ENCODE results near the gene RNASE3.
"Not testable (repeated sequence)": the region's sequence is repeated elsewhere in the genome, so short reads cannot be mapped to it uniquely, and the experiment has no call there.

Gene RNASE3

DNA sequence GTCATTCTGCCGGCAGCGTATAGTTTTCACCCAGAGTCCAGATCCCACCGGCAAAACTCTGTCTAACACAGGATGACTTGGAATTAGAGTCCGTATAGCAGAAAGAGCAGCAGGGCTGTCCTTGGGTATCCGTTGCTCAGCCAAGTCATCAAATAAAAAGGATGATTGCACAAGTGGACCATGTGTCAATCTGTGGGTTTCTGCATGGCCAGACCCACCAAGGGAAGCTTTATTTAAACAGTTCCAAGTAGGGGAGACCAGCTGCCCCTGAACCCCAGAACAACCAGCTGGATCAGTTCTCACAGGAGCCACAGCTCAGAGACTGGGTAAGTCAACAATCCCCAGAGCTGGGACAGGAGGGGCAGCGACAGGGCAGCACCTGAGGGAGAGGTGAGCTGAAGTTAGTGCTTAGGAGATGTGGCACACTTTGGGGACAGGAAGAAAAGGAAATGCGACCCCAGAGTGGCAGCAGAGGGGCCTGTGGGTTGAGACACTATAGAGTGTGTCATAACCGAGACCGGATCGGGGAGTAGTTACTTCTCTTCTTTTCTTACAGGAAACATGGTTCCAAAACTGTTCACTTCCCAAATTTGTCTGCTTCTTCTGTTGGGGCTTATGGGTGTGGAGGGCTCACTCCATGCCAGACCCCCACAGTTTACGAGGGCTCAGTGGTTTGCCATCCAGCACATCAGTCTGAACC, at the start of gene RNASE3:
TSS of gene RNASE3 (plus strand) at position 260 of the 700 bp plus-strand sequence. CDS start at position 562, 302 bp downstream.
- not testable (repeated sequence) for DNase-seq

DNA sequence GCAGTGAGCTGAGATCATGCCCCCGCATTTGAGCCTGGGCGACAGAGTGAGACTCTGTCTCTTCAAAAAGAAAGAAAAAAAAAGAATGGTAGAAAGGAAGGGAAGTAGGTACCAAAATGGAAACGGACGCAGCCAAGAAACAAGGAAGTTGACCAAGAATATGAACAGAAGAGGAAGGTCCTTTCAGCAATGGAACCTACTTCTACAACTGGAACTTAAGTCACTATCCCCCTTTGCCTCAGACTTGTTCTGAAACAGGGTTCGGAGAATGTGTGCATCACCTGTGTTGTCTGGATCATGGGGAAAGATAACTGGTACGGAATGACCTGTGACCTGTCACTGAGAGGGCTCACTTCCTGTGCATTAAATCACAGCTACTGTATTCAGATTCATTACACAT, 44.6 kb upstream of the RNASE3 start:
- no peak for DNase-seq

DNA sequence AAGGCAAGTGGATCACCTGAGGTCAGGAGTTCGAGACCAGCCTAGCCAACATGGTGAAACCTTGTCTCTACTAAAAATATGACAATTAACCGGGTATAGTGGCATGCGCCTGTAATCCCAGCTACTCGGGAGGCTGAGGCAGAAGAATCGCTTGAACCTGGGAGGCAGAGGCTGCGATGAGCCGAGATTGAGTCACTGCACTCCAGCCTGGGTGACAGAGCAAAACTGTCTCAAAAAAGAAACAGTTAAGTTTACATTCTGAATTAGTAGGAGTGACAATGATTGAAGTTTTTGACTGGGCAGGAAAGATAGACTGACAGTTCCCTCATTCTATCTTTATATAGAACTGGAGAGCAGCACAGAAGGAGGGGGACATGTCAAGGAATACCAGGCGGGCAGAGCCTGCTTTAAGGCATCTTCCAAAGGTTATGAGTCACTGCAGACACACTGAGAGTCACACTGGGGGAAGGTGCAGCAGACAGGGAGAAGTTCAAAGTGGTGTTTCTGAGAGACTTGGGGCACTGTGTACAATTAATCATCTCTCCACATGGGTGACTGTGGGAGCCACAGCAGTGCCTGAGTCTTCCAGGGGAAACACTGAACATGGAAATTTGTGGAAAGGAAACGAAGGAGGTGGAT, 42.8 kb upstream of the RNASE3 start:
- no peak for DNase-seq

DNA sequence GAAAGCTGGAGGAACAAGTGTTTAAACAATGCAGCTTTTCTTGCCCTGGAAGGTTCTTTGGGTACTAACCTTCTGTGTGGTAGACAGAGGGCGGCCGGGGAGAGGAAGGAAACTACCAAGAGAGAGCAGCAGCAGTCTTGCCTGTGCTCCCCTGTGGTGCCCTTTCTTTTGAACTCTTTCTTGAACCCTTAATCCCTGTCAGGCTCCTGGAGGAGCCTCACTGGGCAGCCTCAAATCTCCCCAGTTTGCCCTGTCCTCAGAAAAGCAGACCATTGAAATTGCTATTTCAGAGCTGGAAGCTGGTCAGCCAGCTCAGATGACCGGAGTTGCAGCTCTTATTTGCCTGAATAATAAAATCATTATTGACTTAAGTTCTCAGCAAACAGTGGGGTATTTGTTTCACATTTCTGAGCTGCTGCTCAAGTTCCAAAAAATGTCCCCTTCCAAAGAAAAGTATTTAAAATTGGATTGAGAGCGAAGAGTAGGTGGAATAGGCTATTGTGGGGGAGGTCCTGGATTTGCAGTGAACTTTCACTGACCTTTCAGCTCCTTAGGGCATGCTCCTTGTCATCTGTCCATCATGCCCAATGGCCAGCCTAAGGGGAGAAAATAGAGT, 42.1 kb upstream of the RNASE3 start:
- DNase-seq = no peak

DNA sequence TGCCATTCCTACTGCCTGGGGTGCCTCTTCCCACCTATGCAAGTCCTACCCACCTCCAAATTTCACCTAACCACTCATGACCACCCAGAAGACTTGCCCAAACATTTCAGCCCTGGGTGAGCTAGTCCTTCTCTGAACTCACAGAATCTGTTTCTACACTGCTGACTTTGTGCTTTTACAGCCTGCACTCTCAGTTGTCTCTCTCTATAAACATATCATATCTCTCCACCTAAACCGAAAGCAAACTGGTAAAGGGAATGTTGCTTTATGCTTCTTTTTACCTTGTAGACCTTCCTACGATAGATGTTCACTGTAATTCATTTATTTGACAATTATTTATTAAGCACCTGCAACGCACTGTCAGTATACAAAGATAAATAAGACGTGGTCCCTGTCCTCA, 38.1 kb upstream of the RNASE3 start:
- no peak for DNase-seq

DNA sequence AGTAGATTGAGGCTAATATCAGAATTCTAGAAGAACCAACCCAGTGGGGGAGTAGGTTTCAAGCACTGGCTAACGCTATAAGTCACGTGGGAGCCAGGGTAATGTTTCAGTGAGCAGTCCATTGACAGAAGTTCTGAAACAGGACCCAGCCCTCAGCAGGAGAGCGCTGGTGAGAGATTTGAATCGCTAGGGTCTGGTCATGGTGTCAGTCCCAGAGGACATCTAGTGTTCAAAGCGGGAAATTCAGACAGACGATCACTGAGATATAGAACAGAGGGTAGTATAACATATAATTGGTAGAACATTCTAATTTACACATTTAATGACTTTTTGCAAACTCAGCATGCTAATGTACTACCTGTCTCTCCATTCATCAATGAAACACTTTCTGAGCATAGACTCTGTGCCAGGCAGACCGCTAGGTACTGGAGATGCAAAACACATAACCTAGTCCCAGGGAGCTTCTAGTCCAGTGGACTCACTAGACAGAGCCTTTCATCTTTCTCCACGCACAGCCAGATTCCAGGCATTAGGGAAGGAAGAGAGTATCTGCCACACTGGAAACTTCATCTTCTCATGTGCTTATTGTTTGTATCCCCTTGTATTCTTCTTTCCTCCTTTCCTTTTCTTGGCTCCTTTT, 35.4 kb upstream of the RNASE3 start:
- DNase-seq = peak; percentile 41 to 70

DNA sequence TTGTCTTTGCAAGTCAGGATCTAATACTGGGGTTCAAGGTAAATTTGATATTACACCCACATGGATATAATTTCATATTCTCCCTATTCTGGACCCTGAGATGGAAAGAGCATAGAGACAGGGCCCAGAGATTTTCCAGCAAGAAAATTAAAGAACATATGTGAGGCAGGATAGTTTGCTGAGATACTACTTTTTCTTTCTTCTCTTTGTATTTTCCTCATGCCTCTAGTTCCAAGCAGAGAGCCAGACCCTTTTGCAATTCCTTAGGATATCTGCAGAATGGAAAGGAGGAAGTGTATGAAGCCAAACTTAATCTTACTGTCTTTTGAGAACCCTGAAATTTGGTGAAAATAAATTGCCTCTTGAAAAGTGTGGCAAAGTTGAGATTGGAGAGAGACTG, 34.0 kb upstream of the RNASE3 start:
- no peak for DNase-seq

DNA sequence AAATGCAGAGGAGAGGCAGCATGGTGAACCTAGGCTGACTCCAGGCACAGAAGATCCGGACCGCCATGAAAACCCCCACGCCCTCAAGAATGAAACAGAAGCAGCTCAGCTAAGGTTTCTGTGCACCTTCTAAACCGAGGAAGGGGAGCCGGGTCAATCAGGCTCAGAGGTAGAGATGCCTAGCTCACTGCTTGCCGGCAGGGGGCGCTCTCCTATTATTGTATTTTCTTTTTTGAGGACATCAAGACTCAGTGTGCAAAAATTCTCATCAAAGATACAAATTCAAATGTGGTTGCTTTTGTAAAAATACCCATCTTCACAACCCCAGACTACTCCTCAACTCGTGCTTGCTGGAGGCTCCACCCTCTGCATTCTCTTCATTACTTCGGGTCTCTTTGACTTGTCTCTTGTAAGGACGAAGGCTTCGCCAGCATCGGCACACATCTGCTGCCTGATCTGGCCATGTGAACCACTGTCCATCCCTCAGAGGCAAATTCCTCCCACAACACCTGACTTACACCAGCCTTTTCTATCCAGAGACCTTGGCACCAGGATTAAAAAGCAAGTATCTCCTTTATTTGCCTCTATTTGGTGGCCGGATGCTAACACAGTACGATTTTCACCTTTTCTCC, 33.4 kb upstream of the RNASE3 start:
- peak; percentile 53 to 75 for DNase-seq

DNA sequence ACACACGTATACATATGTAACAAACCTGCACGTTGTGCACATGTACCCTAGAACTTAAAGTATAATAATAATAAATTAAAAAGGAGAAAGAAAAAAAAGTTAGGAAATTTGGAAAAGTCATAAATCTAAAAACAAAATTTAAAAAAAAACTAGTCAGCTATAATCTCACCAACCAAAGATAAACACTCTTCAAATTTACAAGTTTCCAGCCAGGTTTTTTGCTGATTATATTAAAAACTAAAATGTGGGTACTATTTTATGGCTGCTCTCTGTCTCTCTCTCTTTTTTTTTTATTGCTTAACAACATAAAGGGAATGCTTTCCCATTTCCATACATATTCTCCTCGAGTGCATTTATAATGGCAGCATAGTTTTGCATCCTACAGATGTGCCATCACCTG, 25.0 kb upstream of the RNASE3 start:
- DNase-seq = no peak

DNA sequence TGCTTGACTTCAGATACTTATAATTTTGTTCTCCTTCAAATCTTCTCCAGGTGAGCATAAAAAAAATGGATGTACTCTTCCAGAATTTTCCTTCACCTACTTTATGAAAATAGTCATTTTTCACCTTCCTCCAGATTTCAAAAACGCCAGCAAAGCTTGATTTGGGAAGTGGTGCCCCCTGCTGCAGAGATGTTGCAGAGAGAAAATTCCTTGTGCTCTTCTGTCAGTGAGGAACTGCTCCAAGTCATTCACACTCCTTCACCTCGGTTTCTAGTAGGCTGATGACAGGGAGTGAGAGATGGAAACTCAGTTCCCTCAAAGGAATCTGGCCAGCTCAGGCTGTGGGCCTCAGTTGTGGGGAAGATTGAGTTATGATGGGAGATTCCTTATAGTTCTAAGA, 24.2 kb upstream of the RNASE3 start:
- DNase-seq = no peak

DNA sequence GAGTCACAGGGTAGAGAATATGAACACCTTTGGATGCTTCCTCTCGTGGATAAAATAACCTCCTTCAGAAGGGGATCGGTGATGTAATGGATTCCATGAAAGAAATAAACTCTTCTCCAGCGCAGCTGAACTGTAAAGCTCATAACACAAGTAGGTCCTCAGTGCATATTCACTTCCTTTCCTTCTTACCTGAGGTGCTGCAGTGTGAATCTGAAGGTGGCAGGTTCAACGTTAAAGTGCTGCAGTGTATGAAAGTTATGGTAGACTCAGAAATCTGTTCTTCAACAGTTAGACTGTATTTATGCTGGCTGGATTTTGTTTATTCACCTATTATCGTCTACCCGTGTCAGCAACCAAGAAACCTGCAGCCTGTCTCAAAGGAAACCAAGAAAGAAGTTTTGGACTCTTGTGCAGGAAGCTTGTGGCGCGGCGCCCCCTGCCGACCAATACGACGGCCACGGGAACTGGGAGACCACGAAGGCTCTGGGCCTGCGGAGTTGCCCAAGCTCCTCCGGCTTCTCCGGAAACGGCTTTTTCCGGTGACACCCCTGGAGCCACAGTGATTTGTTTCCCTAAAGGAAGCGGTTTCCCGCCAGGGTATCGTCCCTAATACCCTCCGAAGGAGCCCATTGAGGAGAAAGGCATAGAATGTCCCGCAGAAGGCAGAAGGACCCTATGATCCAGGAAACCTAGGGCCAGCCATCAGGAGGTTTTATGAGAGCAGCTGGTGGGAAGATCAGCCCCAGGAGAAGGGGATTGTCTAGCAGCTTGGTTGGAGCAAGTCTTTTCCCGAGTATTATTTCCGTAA, 17.6 kb upstream of the RNASE3 start:
- DNase-seq = peak; percentile 37 to 48

DNA sequence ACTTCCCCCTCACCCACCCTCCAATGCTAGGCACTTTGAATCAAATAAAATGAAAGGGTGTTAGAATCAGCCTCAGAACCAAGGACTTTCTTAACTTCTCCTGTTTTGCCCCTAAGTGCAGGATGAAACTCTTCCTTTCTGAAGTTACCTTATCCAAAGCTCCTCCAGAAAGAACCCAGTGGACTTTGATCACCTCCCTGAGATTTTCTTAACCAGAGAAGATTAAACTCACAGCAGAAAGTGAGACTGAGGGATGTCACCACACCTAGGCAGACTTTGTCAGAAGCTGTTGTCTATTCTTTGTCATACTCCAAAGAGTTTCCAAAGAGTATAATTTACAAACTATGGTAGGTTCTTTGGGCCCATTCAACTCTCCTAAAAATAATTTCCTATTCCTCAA, 14.2 kb upstream of the RNASE3 start:
- DNase-seq = no peak

DNA sequence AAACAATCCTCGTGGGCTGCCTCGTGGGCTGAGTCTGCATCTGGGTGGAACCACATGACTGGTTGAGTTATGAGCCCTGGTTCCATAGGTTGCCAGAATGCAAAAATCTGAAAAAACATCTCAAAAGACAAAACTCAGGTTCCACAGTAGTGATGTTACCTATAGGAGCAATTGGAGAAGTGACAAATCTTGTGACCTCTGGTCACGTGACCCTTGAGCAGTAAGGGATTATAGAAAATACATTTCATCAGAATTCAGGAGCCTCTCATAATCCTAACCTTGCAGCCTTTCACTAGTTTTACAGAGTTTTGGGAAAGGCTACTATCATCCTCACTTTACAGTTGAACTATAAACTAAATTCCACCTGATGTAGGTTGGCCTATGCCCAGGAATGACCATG, 12.5 kb upstream of the RNASE3 start:
- DNase-seq = no peak

DNA sequence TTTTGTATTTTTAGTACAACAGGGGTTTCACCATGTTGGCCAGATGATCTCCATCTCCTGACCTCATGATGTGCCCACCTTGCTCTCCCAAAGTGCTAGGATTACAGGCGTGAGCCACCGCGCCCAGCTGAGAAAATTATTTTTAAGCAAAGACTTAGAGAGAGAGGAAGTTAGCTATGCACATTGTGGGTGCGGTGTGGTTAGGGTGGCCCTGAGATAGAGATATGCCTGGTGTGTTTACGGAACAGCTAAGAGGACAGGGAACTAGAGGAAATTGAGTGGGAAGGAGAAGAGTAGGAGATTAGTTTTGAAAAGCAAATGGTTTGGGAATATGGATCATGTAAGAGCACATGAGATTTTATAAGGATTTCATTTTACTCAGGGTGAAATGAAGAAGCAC, 10.0 kb upstream of the RNASE3 start:
- DNase-seq = not testable (repeated sequence)

DNA sequence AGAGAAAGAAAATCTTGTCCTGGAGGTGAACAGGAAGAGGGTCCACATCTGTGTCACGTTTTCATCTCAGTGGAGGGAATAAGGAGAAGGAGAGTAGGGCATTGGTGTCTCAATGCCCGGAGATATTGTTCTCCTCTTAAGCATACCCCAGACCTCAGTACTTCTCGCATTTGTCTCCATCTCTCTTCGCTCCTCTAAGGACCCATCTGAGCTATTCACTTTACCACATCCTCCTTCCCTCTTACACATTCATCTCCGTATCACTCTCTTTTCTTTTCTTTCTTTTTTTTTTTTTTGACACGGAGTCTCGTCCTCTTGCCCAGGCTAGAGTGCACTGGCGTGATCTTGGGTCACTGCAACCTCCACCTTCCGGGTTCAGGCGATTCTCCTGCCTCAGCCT, 8.4 kb upstream of the RNASE3 start:
- not testable (repeated sequence) for DNase-seq

DNA sequence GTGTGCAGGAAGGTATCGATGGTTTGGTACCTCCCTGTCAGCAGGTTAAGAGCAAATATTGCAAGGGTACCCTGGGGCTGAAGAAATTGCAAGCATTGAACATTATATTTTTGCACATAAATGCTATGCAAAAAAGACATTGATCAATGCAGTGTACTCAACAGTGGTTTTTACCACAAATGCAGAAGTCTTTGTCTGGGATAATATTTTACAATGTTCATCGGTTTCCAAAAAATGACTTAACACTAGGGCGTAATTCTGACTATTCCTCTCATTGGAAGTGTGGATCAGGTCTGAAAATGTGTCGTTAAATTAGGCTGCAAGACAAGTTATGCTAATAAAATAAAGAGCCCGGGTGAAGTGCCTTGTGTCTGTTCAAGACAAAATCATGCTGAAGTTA, 2.8 kb upstream of the RNASE3 start:
- not testable (repeated sequence) for DNase-seq

DNA sequence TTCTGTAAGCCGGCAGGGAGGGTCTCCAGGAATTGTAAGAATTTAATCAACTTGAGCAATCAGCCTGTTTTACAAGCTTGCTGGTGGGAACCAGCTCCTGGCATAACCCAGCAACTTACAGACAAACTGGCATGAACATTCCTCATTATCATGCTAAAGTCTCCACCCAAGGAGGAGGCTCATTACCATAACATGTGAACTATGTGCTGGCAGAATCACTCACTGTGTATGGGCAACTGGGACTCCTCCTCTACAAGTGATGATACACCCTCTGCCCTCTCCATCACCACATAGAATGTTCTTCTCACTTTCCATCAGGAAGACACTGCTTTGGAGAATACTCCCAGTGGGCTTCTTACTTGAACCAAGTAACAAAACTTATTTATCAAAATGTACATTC, 4.1 kb downstream of the RNASE3 start:
- not testable (repeated sequence) for DNase-seq

DNA sequence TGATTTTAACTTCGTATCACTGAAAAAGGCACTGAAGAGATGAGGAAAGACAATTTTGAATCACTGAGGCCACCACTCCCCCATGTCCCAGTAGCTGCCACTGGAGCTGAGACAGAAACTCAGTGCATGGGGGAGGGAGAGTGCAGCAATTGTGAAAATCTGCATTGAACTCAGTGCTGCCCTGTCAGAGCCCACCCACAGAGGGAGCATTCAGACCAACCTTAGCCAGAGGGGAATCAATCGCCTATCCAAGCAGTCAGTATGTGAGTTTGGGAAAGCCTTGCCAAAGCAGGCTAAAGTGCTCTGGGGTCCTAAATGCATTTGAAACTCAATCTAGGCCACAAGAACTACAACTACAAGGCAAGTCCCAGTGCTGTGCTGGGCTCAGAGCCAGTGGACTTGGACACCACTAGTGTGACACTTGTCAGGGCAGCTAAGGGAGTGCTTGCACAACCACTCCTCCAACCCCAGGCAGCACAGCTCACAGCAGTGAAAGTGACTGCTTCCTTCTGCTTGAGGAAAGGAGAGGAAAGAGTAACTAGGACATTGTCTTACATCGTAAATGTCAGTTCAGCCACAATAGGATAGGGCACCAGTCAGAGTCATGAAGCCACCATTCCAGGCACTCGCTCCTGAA, 13.3 kb downstream of the RNASE3 start:
- DNase-seq = no peak

DNA sequence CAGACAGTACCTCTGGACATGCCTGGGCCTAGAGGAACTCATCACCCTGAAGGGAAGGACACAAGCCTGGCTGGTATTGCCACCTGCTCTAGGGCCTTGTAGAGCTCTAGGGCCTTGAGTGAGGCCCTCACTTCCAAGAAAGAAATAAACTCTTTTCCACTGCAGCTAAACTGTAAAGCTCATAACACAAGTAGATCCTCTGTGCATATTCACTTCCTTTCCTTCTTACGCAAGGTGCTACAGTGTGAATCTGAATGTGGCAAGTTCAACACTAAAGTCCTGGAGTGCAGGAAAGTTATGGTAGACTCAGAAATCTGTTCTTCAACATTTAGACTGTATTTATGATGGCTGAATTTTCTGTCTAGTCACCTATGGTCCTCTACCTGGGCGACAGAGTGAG, 14.5 kb downstream of the RNASE3 start:
- DNase-seq = no peak

DNA sequence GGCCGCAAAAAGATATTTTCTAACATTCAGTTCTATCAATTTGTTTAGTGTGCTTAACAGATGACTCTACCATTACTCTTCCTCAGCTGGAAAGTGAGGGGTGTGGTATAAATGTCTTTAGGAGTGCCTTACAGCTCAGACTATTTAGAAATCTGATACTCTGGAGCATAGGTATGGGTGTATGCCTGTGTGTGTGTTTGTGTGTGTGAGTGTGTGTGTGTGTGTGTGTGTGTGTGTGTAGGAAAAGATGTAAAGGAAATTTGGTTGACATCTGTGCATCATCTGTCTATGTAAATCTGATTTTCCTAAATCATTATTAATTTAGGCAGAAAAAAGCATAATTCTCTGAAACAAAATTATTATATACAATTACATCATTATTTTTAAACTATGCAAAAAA, 16.0 kb downstream of the RNASE3 start:
- no peak for DNase-seq

DNA sequence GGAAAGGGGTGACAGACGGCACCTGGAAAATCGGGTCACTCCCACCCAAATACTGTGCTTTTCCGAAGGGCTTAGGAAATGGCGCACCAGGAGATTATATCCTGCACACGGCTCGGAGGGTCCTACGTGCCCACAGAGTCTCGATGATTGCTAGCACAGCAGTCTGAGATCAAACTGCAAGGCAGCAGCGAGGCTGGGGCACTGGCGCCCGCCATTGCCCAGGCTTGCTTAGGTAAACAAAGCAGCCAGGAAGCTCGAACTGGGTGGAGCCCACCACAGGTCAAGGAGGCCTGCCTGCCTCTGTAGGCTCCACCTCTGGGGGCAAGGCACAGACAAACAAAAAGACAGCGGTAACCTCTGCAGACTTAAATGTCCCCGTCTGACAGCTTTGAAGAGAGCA, 19.6 kb downstream of the RNASE3 start:
- DNase-seq = peak in 1 of 2 experiments; percentile 4
